Putamen (tissue), 1 donor: ENCODE data around the gene DDR1.
"Not testable (repeated sequence)": the region's sequence is repeated elsewhere in the genome, so short reads cannot be mapped to it uniquely, and the experiment has no call there.

ENCODE experiments used
- DNase-seq: peaks from one replicate; pipeline ENCODE4 v3.0.0-alpha.2; 2016; ENCODE audit warnings: low spot score

Gene DDR1

GRCh38 chr6:30894381-30894780 is 10.1 kb downstream of the DDR1 start:
- DNase-seq: no peak

- no peak for DNase-seq
Observed at GRCh38 chr6:30894935-30895334, 10.6 kb downstream of the DDR1 start.

GRCh38 chr6:30895343-30895742 is 11.0 kb downstream of the DDR1 start:
- DNase-seq: no peak

- DNase-seq: no peak
Observed at GRCh38 chr6:30896541-30896940, 12.2 kb downstream of the DDR1 start.

GRCh38 chr6:30897882-30898281 is 13.6 kb downstream of the DDR1 start:
- no peak for DNase-seq

- no peak for DNase-seq
Observed at GRCh38 chr6:30898750-30899360, 14.5 kb downstream of the DDR1 start.

GRCh38 chr6:30900863-30901417 is 16.6 kb downstream of the DDR1 start:
- no peak for DNase-seq

GRCh38 chr6:30901436-30901835 is 17.1 kb downstream of the DDR1 start:
- DNase-seq: no peak

- DNase-seq: not testable (repeated sequence)
Observed at GRCh38 chr6:30902196-30902595, 17.9 kb downstream of the DDR1 start.

GRCh38 chr6:30902709-30903108 is 18.4 kb downstream of the DDR1 start:
- no peak for DNase-seq

- DNase-seq: no peak
Observed at GRCh38 chr6:30903236-30903635, 18.9 kb downstream of the DDR1 start.

GRCh38 chr6:30907290-30907757 is 23.0 kb downstream of the DDR1 start:
- DNase-seq: not testable (repeated sequence)

- DNase-seq: peak; percentile 99
Observed at GRCh38 chr6:30907758-30908591, 23.7 kb downstream of the DDR1 start, which contains the start of gene GTF2H4. TSS of gene GTF2H4 (plus strand) at chr6:30908207.

- DNase-seq: no peak
Observed at GRCh38 chr6:30908700-30909099, 24.4 kb downstream of the DDR1 start.

GRCh38 chr6:30910473-30910872 is 26.2 kb downstream of the DDR1 start:
- not testable (repeated sequence) for DNase-seq

GRCh38 chr6:30912746-30913520 is 28.6 kb downstream of the DDR1 start:
- peak; percentile 73 for DNase-seq

GRCh38 chr6:30913721-30914075 is 29.4 kb downstream of the DDR1 start:
- no peak for DNase-seq

- peak; percentile 94 for DNase-seq
Observed at GRCh38 chr6:30914076-30914853, 29.9 kb downstream of the DDR1 start, which contains the start of gene VARS2. TSS of gene VARS2 (plus strand) at chr6:30914238. CDS start at chr6:30914837, 599 bp downstream.

- no peak for DNase-seq
Observed at GRCh38 chr6:30914854-30915590, 30.7 kb downstream of the DDR1 start.

- peak; percentile 81 for DNase-seq
Observed at GRCh38 chr6:30915591-30915946, 31.2 kb downstream of the DDR1 start.

GRCh38 chr6:30917041-30917440 is 32.7 kb downstream of the DDR1 start:
- DNase-seq: no peak
